Uterus (tissue), 4 donors: ENCODE results near the gene RUVBL2. TPM values are rescaled to one million over a fixed set of nuclear protein-coding genes. Genes with fewer than 3 reads are reported as not detected.

ENCODE experiments used
- DNase-seq, 2 donors: peaks; one replicate each; pipeline ENCODE4 v3.0.0-alpha.2; 2019 to 2020
- H3K27ac ChIP-seq, 2 donors: fragments of 200-600 bp; sonication (generic); 1 replicate in 1 of 2; 2 replicates in 1 of 2; pipeline ENCODE4 v1.5.1; 2016 to 2018
- H3K27me3 ChIP-seq, 2 donors: fragments of 200-600 bp; sonication (generic); one replicate each; pipeline ENCODE4 v1.5.1; 2018 to 2019; ENCODE audit warnings: control low read depth in 1 of 2
- H3K36me3 ChIP-seq, 2 donors: fragments of 200-600 bp; sonication (generic); one replicate each; pipeline ENCODE4 v1.5.1; 2019; ENCODE audit warnings: control low read depth in 1 of 2
- H3K4me1 ChIP-seq, 2 donors: fragments of 200-600 bp; sonication (generic); one replicate each; pipeline ENCODE4 v1.5.1; 2018 to 2019; ENCODE audit warnings: control low read depth in 1 of 2
- H3K4me3 ChIP-seq, 2 donors: fragments of 200-600 bp; sonication (generic); 1 replicate in 1 of 2; 2 replicates in 1 of 2; pipeline ENCODE4 v1.5.1; 2018 to 2019; ENCODE audit warnings: mild to moderate bottlenecking in 1 of 2
- H3K9me3 ChIP-seq, 2 donors: fragments of 200-600 bp; sonication (generic); one replicate each; pipeline ENCODE4 v1.5.1; 2019; ENCODE audit warnings: control low read depth in 1 of 2
- CTCF ChIP-seq, 4 experiments: fragments of 200-600 bp in 2 of 4; fragments of 450-650 bp in 2 of 4; sonication (generic) in 2 of 4; IDR thresholded peaks; one replicate each; pipeline ENCODE4 v1.5.1; 2016 to 2019; ENCODE audit warnings: antibody characterized with exemption in 4 of 4, mild to moderate bottlenecking in 2 of 4, moderate library complexity in 1 of 4
- POLR2A ChIP-seq, 2 donors: fragments of 450-650 bp; IDR thresholded peaks; one replicate each; pipeline ENCODE4 v1.6.1; 2016; ENCODE audit warnings: antibody characterized with exemption in 2 of 2, mild to moderate bottlenecking in 1 of 2, moderate library complexity in 1 of 2
- intact Hi-C: fragments of 100-400 bp; cut with DNase I; formaldehyde crosslinking; loops from one replicate; pipeline ENCODE4 v1.15.1; 2023; ENCODE audit warnings: low total_unique reads
- total RNA-seq, 4 donors: library from RNA; depleted of rRNA in 3 of 4; stranded (reverse); fragments of >200 nt in 3 of 4; gene quantifications; one replicate each; pipeline versions ENCODE4 v1.1.0 to v1.2.4, GENCODE V29; 2014 to 2023
- donor health status: DM: yes; HTN: yes; CAD: no.

RUVBL2 gene
- total RNA-seq, 4 donors from 2014 or later, result 51.9 to 109 (median 77.7) TPM

DNA sequence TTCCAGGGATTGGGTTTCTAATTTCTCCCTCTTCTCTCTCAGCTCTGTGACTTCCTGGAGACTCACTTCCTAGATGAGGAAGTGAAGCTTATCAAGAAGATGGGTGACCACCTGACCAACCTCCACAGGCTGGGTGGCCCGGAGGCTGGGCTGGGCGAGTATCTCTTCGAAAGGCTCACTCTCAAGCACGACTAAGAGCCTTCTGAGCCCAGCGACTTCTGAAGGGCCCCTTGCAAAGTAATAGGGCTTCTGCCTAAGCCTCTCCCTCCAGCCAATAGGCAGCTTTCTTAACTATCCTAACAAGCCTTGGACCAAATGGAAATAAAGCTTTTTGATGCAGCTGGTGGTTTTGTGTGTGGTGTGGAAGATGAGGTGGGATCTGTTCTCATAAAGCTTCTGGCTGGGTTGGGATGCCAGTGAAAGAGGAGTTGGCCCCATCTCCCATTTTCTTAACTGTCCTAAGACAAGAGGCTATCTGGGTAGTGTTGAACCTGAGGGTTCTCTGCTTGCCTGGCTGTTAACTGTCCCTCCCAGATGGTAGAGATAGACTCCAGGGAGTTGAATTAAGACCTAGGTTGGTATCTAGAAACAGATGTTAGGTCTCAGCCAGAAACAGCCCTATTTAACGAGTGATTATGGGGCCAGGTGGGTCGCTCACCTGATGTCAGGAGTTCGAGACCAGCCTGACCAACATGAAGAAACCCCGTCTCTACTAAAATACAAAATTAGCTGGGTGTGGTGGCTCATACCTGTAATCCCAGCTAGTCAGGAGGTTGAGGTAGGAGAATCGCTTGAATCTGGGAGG is 26.9 kb upstream of the RUVBL2 start:
- H3K36me3 ChIP-seq, result no peaks in the 10 kb centered on the region
- intact Hi-C loops, result loop anchor here (10.0 kb wide), 1 partner anchor 72 kb away; the partner anchor contains the start of gene TULP2
- TF ChIP-seq CTCF (IDR thresholded peaks at IDR 0.05), result no peak
- TF ChIP-seq POLR2A (IDR thresholded peaks at IDR 0.05), result no peak
- no peaks in the 10 kb centered on the region for H3K9me3 ChIP-seq
- H3K27ac ChIP-seq, result peak overlapping the region; percentile 97 to 99
- no peak for DNase-seq
- peak overlapping the region; percentile 77 to 81 for H3K4me3 ChIP-seq
- peaks cover 0 to 23% of the 10 kb centered on the region in 2 donors for H3K4me1 ChIP-seq
- H3K27me3 ChIP-seq, result no peaks in the 10 kb centered on the region

DNA sequence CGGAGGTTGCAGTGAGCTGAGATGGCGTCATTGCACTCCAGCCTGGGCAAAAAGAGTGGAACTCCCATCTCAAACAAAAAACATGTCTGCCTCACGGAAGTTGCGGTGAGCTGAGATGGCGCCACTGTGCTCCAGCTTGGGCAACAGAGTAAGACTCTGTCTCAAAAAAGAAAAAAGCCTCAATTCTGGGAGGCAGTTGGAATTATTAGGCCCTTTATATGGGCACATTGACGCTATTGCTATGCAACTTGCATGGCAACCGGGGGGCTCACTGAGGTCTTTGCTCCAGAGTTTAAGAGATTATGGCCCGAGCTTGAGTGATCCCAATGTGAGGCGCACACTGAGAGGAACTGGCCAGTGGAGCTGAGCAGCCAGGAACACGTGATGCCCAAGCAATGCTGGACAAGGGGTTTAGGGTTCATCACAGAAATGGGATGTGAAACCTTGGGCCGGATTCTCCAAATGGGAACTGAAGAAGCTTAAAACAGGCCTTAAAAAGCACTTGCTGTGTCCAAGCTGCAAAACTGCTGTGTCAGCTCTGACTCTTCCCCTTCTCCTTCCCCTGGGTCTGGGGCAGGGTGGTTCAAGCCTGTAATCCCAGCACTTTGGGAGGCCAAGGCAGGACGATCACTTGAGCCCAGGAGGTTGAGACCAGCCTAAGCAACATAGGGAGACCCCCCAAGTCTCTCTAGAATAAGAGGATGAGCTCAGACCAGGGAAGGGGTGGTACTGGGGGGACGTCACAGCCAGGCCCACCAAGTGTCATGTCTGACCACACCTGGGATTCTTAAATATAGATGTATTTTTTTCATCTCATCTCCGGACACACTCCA is 26.1 kb upstream of the RUVBL2 start:
- TF ChIP-seq CTCF (IDR thresholded peaks at IDR 0.05) (no peak), POLR2A (IDR thresholded peaks at IDR 0.05) (no peak)
- Histone ChIP-seq H3K36me3 (no peaks in the 10 kb centered on the region), H3K9me3 (no peaks in the 10 kb centered on the region), H3K27me3 (no peaks in the 10 kb centered on the region), H3K27ac (peak overlapping the region; percentile 4 to 99), H3K4me1 (peaks cover 0 to 23% of the 10 kb centered on the region in 2 donors), H3K4me3 (no peak overlapping the region)
- intact Hi-C loops, result loop anchor here (10.0 kb wide), 1 partner anchor 73 kb away; the partner anchor contains the start of gene TULP2
- DNase-seq, result no peak

- intact Hi-C loops, result loop anchor here (10.0 kb wide), 1 partner anchor 73 kb away; the partner anchor contains the start of gene TULP2
- DNase-seq, result no peak
Measured at GRCh38 chr19:48968179-48968661, 25.5 kb upstream of the RUVBL2 start.

DNA sequence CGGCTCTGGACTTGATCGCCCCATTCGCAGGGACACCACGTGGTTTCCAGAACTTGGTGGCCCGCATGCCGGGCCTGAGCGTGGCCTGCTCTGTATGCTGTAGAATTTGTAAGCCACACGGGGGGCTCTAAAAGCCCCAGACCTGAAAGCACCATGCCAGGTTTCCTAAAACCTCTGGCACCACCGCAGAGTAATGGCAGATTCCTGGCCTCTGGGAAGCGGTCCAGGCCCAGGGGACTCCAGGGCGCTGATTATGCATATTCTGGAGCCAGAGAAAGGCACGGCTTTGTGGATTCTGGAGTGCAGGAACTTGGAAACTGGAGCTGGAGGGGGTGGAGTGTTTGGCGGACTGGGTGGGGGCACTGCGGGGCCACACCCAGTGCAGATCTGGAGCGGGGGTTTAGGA is 24.9 kb upstream of the RUVBL2 start:
- H3K36me3 ChIP-seq, result no peaks in the 10 kb centered on the region
- TF ChIP-seq POLR2A (IDR thresholded peaks at IDR 0.05) (no peak), CTCF (IDR thresholded peaks at IDR 0.05) (no peak)
- H3K4me1 ChIP-seq, result peaks cover 0 to 17% of the 10 kb centered on the region in 2 donors
- H3K27me3 ChIP-seq, result no peaks in the 10 kb centered on the region
- no peaks in the 10 kb centered on the region for H3K9me3 ChIP-seq
- intact Hi-C loops, result loop anchor here (10.0 kb wide), 1 partner anchor 74 kb away; the partner anchor contains the start of gene TULP2
- H3K4me3 ChIP-seq, result no peak overlapping the region
- peak overlapping the region in 1 of 2 donors; percentile 29 for H3K27ac ChIP-seq
- DNase-seq, result no peak

More at GRCh38 chr19:48968179-48968661, 25.5 kb upstream of the RUVBL2 start:
- no peak overlapping the region for H3K4me3 ChIP-seq
- no peak for TF ChIP-seq CTCF (IDR thresholded peaks at IDR 0.05)
- TF ChIP-seq POLR2A (IDR thresholded peaks at IDR 0.05), result no peak
- H3K4me1 ChIP-seq, result peaks cover 0 to 23% of the 10 kb centered on the region in 2 donors
- no peaks in the 10 kb centered on the region for H3K9me3 ChIP-seq
- no peaks in the 10 kb centered on the region for H3K36me3 ChIP-seq
- peak overlapping the region; percentile 4 to 99 for H3K27ac ChIP-seq
- no peaks in the 10 kb centered on the region for H3K27me3 ChIP-seq
